Measurements from ENCODE around the gene ZNF618. TPM values are rescaled to one million over a fixed set of nuclear protein-coding genes. Genes with fewer than 3 reads are reported as not detected.

The ZNF618 gene
- total RNA-seq, 5 donors from 2014 or later (not counting 1 experiment from before 2014, with no cell fraction given): 0.73 to 3.0 (median 1.4) TPM

DNA sequence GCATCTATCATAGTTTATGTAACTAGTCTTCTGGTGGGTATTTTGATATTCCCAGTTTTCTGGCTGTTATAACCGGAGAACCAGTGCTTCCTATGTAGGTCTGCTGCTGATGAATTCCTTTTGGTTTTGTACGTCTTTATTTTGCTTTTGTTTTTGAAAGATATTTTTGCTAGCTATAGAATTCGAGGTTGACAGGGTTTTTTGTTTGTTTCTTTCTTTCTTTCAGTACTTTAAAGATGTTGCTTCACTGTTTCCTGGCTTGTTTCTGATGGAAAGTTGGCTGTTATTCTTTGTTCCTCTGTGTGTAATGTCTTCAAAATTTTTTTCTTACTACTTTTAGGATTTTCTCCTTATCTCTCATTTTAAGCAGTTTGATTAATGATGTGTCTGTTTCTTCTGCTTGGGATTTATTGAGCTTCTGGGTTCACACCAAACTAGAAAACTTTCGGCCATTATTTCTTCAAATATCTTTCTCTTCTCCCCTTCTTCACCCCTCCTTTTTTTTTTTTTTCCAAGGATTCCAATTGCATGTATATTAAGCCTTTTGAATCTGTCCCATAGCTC lies 27.5 kb downstream of the ZNF618 start:
- CTCF ChIA-PET: no interaction called here
- no CpG with 5 or more reads among the region's 4 CpGs for WGBS (ENCODE audit: insufficient coverage)

DNA sequence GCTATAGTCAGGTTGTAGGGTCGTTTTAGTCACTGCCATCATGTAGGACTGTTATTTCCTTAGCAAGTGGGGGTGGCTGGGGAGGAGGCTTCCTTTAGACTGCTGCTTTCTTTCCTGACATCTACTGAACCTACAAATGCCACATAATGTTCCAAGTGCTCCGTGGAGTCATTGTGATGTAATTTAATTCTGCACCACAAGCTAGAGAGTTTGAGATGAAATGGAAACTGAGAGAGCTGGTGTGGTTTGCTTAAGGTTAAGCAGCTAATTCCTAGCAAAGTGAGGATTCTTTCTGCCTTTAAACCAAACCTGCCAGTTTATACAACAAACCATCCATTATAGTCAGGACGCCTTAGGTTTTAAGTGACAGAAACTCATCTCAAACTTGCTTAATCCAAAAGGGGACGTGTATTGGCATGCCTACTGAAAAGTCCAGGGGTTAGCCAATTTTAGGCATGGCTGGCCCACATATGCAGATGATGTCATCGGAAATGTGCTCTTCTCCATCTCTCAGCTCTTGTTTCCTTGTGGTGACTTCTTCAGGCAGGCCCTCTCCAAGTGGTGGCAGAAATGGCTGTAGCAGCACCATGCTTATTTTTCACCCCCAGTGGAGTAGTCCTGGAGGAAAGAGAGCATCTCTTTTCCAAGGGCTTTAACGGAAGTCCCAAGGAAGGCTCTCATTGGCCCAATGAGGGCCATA lies 30.5 kb downstream of the ZNF618 start:
- no peaks in the 10 kb centered on the region for H3K4me1 Mint-ChIP-seq
- CTCF ChIA-PET: no interaction called here
- POLR2A ChIA-PET: no interaction called here

More for the DNA sequence above, 27.5 kb downstream of the ZNF618 start:
- no peak overlapping the region for H3K4me3 Mint-ChIP-seq
- ATAC-seq (replicated peaks in 1 of 4) (no peak), DNase-seq (no peak)
- Histone ChIP-seq H3K4me1 (ENCODE audit: control insufficient read depth in 1 of 2, extremely low read depth in 1 of 2, insufficient read depth in 2 of 2, low read length in 2 of 2) (no peaks in the 10 kb centered on the region), H3K36me3 (ENCODE audit: control insufficient read depth in 2 of 2, extremely low read depth in 1 of 2, insufficient read depth in 1 of 2, low read length in 1 of 2) (no peaks in the 10 kb centered on the region), H3K27ac (ENCODE audit: low read length) (no peak overlapping the region), H3K4me3 (ENCODE audit: control insufficient read depth in 1 of 2, extremely low read depth in 1 of 2, low read length in 1 of 2) (no peak overlapping the region), H3K9me3 (no peaks in the 10 kb centered on the region), H3K27me3 (replicated peaks in 1 of 2; ENCODE audit: control insufficient read depth in 2 of 2, extremely low read depth in 1 of 2, insufficient read depth in 2 of 2, low read length in 1 of 2) (peaks cover 0 to 4% of the 10 kb centered on the region in 2 experiments)
- H3K36me3 Mint-ChIP-seq: no peaks in the 10 kb centered on the region
- H3K9me3 Mint-ChIP-seq: peaks cover 0 to 12% (median 11%) of the 10 kb centered on the region in 3 donors
- POLR2A ChIA-PET: no interaction called here
- H3K4me1 Mint-ChIP-seq: no peaks in the 10 kb centered on the region
- peaks cover 2 to 4% of the 10 kb centered on the region in 2 donors for H3K27me3 Mint-ChIP-seq
- H3K27ac Mint-ChIP-seq: no peak overlapping the region

DNA sequence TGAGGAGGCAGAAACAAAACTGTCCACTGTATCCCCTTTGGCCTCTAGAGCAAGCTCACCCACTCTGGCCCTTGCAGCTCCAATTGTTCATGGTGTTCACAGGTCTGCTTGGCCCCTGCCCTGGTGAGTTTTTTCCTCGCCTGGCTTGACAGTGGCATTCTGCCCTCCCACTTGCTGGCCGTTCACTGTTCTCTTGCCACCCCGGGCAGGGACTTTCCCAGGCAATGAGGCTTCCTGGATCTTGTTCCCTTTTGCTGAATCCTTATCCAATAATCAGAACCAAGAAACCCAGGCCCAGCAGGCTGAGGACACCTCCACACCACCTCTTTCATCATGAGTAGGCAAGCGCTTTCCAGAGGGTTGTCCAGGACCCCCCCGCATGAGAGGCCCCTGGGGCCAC lies 31.2 kb downstream of the ZNF618 start:
- Mint-ChIP-seq H3K27ac (no peak overlapping the region), H3K9me3 (peaks cover 0 to 12% (median 11%) of the 10 kb centered on the region in 3 donors), H3K27me3 (peaks cover 3 to 10% of the 10 kb centered on the region in 2 donors), H3K4me1 (no peaks in the 10 kb centered on the region), H3K4me3 (no peak overlapping the region), H3K36me3 (no peaks in the 10 kb centered on the region)
- H3K36me3 ChIP-seq (ENCODE audit: control insufficient read depth in 2 of 2, extremely low read depth in 1 of 2, insufficient read depth in 1 of 2, low read length in 1 of 2): no peaks in the 10 kb centered on the region
- H3K4me3 ChIP-seq (ENCODE audit: control insufficient read depth in 1 of 2, extremely low read depth in 1 of 2, low read length in 1 of 2): no peak overlapping the region
- no peaks in the 10 kb centered on the region for H3K4me1 ChIP-seq (ENCODE audit: control insufficient read depth in 1 of 2, extremely low read depth in 1 of 2, insufficient read depth in 2 of 2, low read length in 2 of 2)
- ChIA-PET POLR2A (no interaction called here), CTCF (no interaction called here)
- H3K27me3 ChIP-seq (replicated peaks in 1 of 2; ENCODE audit: control insufficient read depth in 2 of 2, extremely low read depth in 1 of 2, insufficient read depth in 2 of 2, low read length in 1 of 2): no peaks in the 10 kb centered on the region
- H3K27ac ChIP-seq (ENCODE audit: low read length): no peak overlapping the region
- 74% methylated on average over 3 of the region's 5 CpGs for WGBS (ENCODE audit: insufficient coverage)
- DNase-seq (no peak), ATAC-seq (replicated peaks in 1 of 4) (no peak)
- no peaks in the 10 kb centered on the region for H3K9me3 ChIP-seq

More for the DNA sequence above, 30.5 kb downstream of the ZNF618 start:
- no peak for DNase-seq
- Mint-ChIP-seq H3K36me3 (no peaks in the 10 kb centered on the region), H3K9me3 (peaks cover 0 to 12% (median 11%) of the 10 kb centered on the region in 3 donors), H3K27me3 (peaks cover 3 to 10% of the 10 kb centered on the region in 2 donors), H3K4me3 (no peak overlapping the region), H3K27ac (no peak overlapping the region)
- ATAC-seq (replicated peaks in 1 of 4): no peak
- Histone ChIP-seq H3K27me3 (replicated peaks in 1 of 2; ENCODE audit: control insufficient read depth in 2 of 2, extremely low read depth in 1 of 2, insufficient read depth in 2 of 2, low read length in 1 of 2) (no peaks in the 10 kb centered on the region), H3K4me1 (ENCODE audit: control insufficient read depth in 1 of 2, extremely low read depth in 1 of 2, insufficient read depth in 2 of 2, low read length in 2 of 2) (no peaks in the 10 kb centered on the region), H3K4me3 (ENCODE audit: control insufficient read depth in 1 of 2, extremely low read depth in 1 of 2, low read length in 1 of 2) (no peak overlapping the region), H3K36me3 (ENCODE audit: control insufficient read depth in 2 of 2, extremely low read depth in 1 of 2, insufficient read depth in 1 of 2, low read length in 1 of 2) (no peaks in the 10 kb centered on the region), H3K9me3 (no peaks in the 10 kb centered on the region), H3K27ac (ENCODE audit: low read length) (no peak overlapping the region)
- WGBS (ENCODE audit: insufficient coverage): 90% methylated on average over 3 of the region's 6 CpGs

DNA sequence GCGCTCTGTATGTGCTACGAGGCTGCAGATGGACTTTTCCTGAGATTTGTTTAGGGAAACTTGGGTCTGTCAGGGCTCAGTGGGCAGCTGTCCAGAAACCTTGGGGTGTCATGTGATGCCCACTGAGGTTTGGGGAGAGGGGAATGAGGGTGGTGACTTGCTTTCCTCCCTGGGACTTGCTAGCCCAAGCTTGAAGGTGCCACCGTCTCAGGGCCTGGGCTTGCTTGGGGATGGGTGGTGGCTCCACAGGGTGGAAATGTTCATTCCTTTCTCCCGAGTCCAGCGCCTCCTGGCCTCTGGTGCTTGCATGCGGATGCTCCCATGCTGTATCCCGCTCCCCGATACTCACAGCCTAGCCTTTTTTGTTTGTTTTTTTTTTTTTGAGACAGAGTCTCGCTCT lies 33.3 kb downstream of the ZNF618 start:
- H3K36me3 ChIP-seq (ENCODE audit: control insufficient read depth in 2 of 2, extremely low read depth in 1 of 2, insufficient read depth in 1 of 2, low read length in 1 of 2): no peaks in the 10 kb centered on the region
- no peaks in the 10 kb centered on the region for H3K4me1 ChIP-seq (ENCODE audit: control insufficient read depth in 1 of 2, extremely low read depth in 1 of 2, insufficient read depth in 2 of 2, low read length in 2 of 2)
- WGBS (ENCODE audit: insufficient coverage): 94% methylated on average over 5 of the region's 9 CpGs
- H3K4me1 Mint-ChIP-seq: no peaks in the 10 kb centered on the region
- peaks cover 0 to under 1% (median under 1%) of the 10 kb centered on the region in 3 donors for H3K9me3 Mint-ChIP-seq
- no peak overlapping the region for H3K27ac Mint-ChIP-seq
- H3K4me3 Mint-ChIP-seq: no peak overlapping the region
- DNase-seq: no peak
- H3K36me3 Mint-ChIP-seq: no peaks in the 10 kb centered on the region
- ChIA-PET CTCF (no interaction called here), POLR2A (interaction anchor here in 1 of 2 donors (0.5 kb wide), 1 partner anchor 729 kb away, joined by 4 read pairs; no protein-coding TSS in a partner anchor)
- no peak overlapping the region for H3K27ac ChIP-seq (ENCODE audit: low read length)
- H3K27me3 Mint-ChIP-seq: peaks cover 3 to 10% of the 10 kb centered on the region in 2 donors
- ATAC-seq (replicated peaks in 1 of 4): no peak
- no peaks in the 10 kb centered on the region for H3K27me3 ChIP-seq (replicated peaks in 1 of 2; ENCODE audit: control insufficient read depth in 2 of 2, extremely low read depth in 1 of 2, insufficient read depth in 2 of 2, low read length in 1 of 2)
- no peaks in the 10 kb centered on the region for H3K9me3 ChIP-seq
- H3K4me3 ChIP-seq (ENCODE audit: control insufficient read depth in 1 of 2, extremely low read depth in 1 of 2, low read length in 1 of 2): no peak overlapping the region

DNA sequence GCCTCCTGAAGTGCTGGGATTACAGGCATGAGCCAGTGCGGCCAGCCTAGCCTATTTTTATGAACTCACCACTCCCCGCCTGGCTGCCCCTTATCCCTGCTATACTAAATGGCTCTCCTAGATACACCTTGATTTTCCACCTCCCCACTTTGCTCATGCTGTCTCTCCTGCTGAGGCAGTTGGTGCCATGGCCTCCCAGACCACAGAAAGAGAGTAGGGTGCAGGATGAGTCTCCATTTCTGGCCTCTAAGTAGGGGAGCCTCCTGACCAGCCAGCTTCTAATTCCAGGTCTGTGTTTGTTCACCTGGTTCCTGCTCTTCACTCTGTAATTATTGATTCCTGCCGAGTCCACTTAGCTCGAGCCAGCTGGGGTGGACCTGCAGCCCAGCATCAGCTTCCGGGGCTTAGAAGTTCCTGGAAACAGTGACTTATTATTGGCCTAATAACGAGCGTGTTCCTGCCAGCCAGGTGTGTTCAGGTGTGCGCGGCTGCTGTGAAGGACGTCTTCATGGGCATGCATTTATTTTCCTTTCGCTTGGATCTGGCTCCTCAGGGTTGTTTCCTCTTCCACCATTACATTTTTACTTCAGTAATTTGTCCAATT lies 34.0 kb downstream of the ZNF618 start:
- WGBS (ENCODE audit: insufficient coverage): 94% methylated on average over 9 of the region's 11 CpGs
- CTCF ChIA-PET: no interaction called here
- H3K4me3 ChIP-seq (ENCODE audit: control insufficient read depth in 1 of 2, extremely low read depth in 1 of 2, low read length in 1 of 2): no peak overlapping the region
- H3K27ac ChIP-seq (ENCODE audit: low read length): no peak overlapping the region
- no peaks in the 10 kb centered on the region for H3K36me3 Mint-ChIP-seq
- H3K27me3 Mint-ChIP-seq: peaks cover 3 to 10% of the 10 kb centered on the region in 2 donors
- DNase-seq (no peak), ATAC-seq (replicated peaks in 1 of 4) (no peak)
- no peaks in the 10 kb centered on the region for H3K4me1 Mint-ChIP-seq
- no peak overlapping the region for H3K4me3 Mint-ChIP-seq
- no peaks in the 10 kb centered on the region for H3K27me3 ChIP-seq (replicated peaks in 1 of 2; ENCODE audit: control insufficient read depth in 2 of 2, extremely low read depth in 1 of 2, insufficient read depth in 2 of 2, low read length in 1 of 2)
- POLR2A ChIA-PET: no interaction called here
- no peaks in the 10 kb centered on the region for H3K36me3 ChIP-seq (ENCODE audit: control insufficient read depth in 2 of 2, extremely low read depth in 1 of 2, insufficient read depth in 1 of 2, low read length in 1 of 2)
- no peaks in the 10 kb centered on the region for H3K4me1 ChIP-seq (ENCODE audit: control insufficient read depth in 1 of 2, extremely low read depth in 1 of 2, insufficient read depth in 2 of 2, low read length in 2 of 2)
- H3K9me3 Mint-ChIP-seq: no peaks in the 10 kb centered on the region
- no peaks in the 10 kb centered on the region for H3K9me3 ChIP-seq
- H3K27ac Mint-ChIP-seq: no peak overlapping the region

DNA sequence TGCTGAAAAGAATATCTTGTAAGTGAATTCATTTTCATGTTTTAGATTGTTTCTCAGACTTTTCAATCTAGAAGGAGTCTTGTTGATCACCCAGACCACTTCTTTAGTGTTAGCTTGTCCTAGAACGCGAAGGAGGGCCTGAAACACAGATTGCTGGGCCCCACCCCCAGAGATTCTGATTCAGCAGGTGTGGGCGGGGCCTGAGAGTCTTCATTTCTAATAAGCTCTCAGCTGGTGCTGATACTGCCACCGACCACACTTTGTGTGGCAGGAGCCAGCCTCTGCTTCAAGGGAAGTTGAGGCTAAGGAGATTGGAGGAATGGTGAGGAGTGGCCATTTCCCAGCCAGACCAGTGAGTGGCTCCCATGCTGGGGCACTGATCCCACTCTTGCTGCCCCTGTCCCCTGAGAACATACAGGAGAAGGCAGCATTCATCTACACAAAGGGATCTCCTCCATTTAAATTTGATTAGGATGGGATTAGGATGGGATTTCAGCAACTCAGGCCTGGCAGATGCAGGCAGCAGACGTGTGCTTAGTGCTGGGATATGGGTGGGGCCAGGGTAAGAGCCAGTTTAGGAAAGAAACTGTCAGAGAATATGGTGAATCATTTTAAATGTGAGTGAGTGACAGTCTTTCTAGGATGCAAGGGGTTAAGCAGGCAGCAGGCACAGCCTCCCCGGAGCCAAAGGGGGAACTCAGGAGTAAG lies 35.9 kb downstream of the ZNF618 start:
- no peaks in the 10 kb centered on the region for H3K36me3 Mint-ChIP-seq
- DNase-seq (no peak), ATAC-seq (replicated peaks in 1 of 4) (no peak)
- WGBS (ENCODE audit: insufficient coverage): 71% methylated on average over 5 of the region's 6 CpGs
- ChIA-PET POLR2A (no interaction called here), CTCF (no interaction called here)
- H3K27me3 Mint-ChIP-seq: peaks cover 3 to 6% of the 10 kb centered on the region in 2 donors
- no peaks in the 10 kb centered on the region for H3K9me3 Mint-ChIP-seq
- Histone ChIP-seq H3K4me3 (ENCODE audit: control insufficient read depth in 1 of 2, extremely low read depth in 1 of 2, low read length in 1 of 2) (no peak overlapping the region), H3K36me3 (ENCODE audit: control insufficient read depth in 2 of 2, extremely low read depth in 1 of 2, insufficient read depth in 1 of 2, low read length in 1 of 2) (no peaks in the 10 kb centered on the region), H3K27me3 (replicated peaks in 1 of 2; ENCODE audit: control insufficient read depth in 2 of 2, extremely low read depth in 1 of 2, insufficient read depth in 2 of 2, low read length in 1 of 2) (no peaks in the 10 kb centered on the region), H3K4me1 (ENCODE audit: control insufficient read depth in 1 of 2, extremely low read depth in 1 of 2, insufficient read depth in 2 of 2, low read length in 2 of 2) (no peaks in the 10 kb centered on the region), H3K27ac (ENCODE audit: low read length) (no peak overlapping the region), H3K9me3 (no peaks in the 10 kb centered on the region)
- H3K27ac Mint-ChIP-seq: no peak overlapping the region
- no peak overlapping the region for H3K4me3 Mint-ChIP-seq
- H3K4me1 Mint-ChIP-seq: no peaks in the 10 kb centered on the region

All from T-cell (primary cell).